CD14-positive monocyte (primary cell): ENCODE results near the gene TSHZ2. TPM values are rescaled to one million over a fixed set of nuclear protein-coding genes. Genes with fewer than 3 reads are reported as not detected.

ENCODE experiments used
- DNase-seq, 3 donors: peaks; one replicate each; pipeline ENCODE4 v3.0.0-alpha.2; 2011 to 2022
- H2AFZ ChIP-seq: 2 replicates; pipeline ENCODE4 v1.6.0; 2012; ENCODE audit warnings: mild to moderate bottlenecking, low read depth, low read length, inconsistent platforms; ENCODE audit not compliant: insufficient read depth, poor library complexity, severe bottlenecking
- H3K27ac ChIP-seq, 2 donors: 1 replicate in 1 of 2; 2 replicates in 1 of 2; pipeline ENCODE4 v1.5.1; 2012 to 2013; ENCODE audit warnings: low read length in 2 of 2, control low read depth in 1 of 2, inconsistent platforms in 1 of 2, low read depth in 1 of 2, mild to moderate bottlenecking in 1 of 2
- H3K27me3 ChIP-seq, 2 donors: one replicate each; pipeline versions ENCODE4 v1.6.0 to v1.6.1; 2011 to 2013; ENCODE audit warnings: low read length in 2 of 2; ENCODE audit not compliant: control insufficient read depth in 2 of 2, insufficient read depth in 2 of 2
- H3K36me3 ChIP-seq, 2 donors: replicated peaks in 1 of 2; 1 replicate in 1 of 2; 2 replicates in 1 of 2; pipeline versions ENCODE4 v1.5.1 to v1.6.1; 2012 to 2013; ENCODE audit warnings: low read length in 2 of 2, control low read depth in 1 of 2, inconsistent platforms in 1 of 2, mild to moderate bottlenecking in 1 of 2; ENCODE audit not compliant: insufficient read depth in 2 of 2, control insufficient read depth in 1 of 2
- H3K4me1 ChIP-seq, 2 donors: 1 replicate in 1 of 2; 2 replicates in 1 of 2; pipeline versions ENCODE4 v1.5.1 to v1.6.1; 2012 to 2013; ENCODE audit warnings: low read length in 2 of 2, control low read depth in 1 of 2, inconsistent platforms in 1 of 2, mild to moderate bottlenecking in 1 of 2, moderate library complexity in 1 of 2; ENCODE audit not compliant: insufficient read depth in 2 of 2, control insufficient read depth in 1 of 2
- H3K4me2 ChIP-seq: replicated peaks from 2 replicates; pipeline ENCODE3; 2012; ENCODE audit warnings: low read length, moderate library complexity, mild to moderate bottlenecking; ENCODE audit not compliant: poor library complexity, severe bottlenecking; ENCODE audit errors: extremely low read depth
- H3K4me3 ChIP-seq, 3 experiments: fragments of 200-600 bp in 1 of 3; sonication (generic) in 1 of 3; replicated peaks in 1 of 3; 1 replicate in 2 of 3; 2 replicates in 1 of 3; pipeline ENCODE4 v1.5.1; 2011 to 2013; ENCODE audit warnings: low read length in 3 of 3, mild to moderate bottlenecking in 3 of 3, control low read depth in 2 of 3, low read depth in 2 of 3, inconsistent platforms in 1 of 3, moderate library complexity in 1 of 3
- H3K79me2 ChIP-seq: 2 replicates; pipeline ENCODE4 v1.6.0; 2012; ENCODE audit warnings: mild to moderate bottlenecking, control low read depth, inconsistent platforms, low read length, moderate library complexity; ENCODE audit not compliant: insufficient read depth
- H3K9ac ChIP-seq: 2 replicates; pipeline ENCODE4 v1.6.0; 2017; ENCODE audit warnings: low read length, mild to moderate bottlenecking; ENCODE audit not compliant: insufficient read depth, poor library complexity, severe bottlenecking
- H3K9me3 ChIP-seq, 2 donors: replicated peaks in 1 of 2; 1 replicate in 1 of 2; 2 replicates in 1 of 2; pipeline versions ENCODE4 v1.5.1 to v1.6.1; 2012 to 2013; ENCODE audit warnings: low read length in 2 of 2, control low read depth in 1 of 2; ENCODE audit not compliant: control insufficient read depth in 1 of 2, insufficient read depth in 1 of 2
- H4K20me1 ChIP-seq: 2 replicates; pipeline ENCODE4 v1.6.0; 2012; ENCODE audit warnings: mild to moderate bottlenecking, low read length, control low read depth, moderate library complexity; ENCODE audit not compliant: insufficient read depth
- H3K27ac Mint-ChIP-seq, 7 donors: one replicate each; pipeline ENCODE4 v1.8.0; 2020; ENCODE audit warnings: mild to moderate bottlenecking in 7 of 7, mixed read lengths in 7 of 7, moderate library complexity in 6 of 7, inconsistent platforms in 2 of 7
- H3K27me3 Mint-ChIP-seq, 3 donors: one replicate each; pipeline ENCODE4 v1.8.0; 2021 to 2022; ENCODE audit warnings: low read depth in 3 of 3, mild to moderate bottlenecking in 3 of 3, mixed read lengths in 3 of 3, moderate library complexity in 3 of 3, inconsistent platforms in 1 of 3
- H3K36me3 Mint-ChIP-seq, 2 donors: one replicate each; pipeline ENCODE4 v1.8.0; 2020; ENCODE audit warnings: mixed read lengths in 2 of 2, inconsistent platforms in 1 of 2, mild to moderate bottlenecking in 1 of 2
- H3K4me1 Mint-ChIP-seq: one replicate; pipeline ENCODE4 v1.8.0; 2020; ENCODE audit warnings: mild to moderate bottlenecking, mixed read lengths
- H3K4me3 Mint-ChIP-seq, 2 donors: one replicate each; pipeline ENCODE4 v1.8.0; 2020; ENCODE audit warnings: mild to moderate bottlenecking in 2 of 2, mixed read lengths in 2 of 2, moderate library complexity in 1 of 2
- H3K9me3 Mint-ChIP-seq, 7 donors: one replicate each; pipeline ENCODE4 v1.8.0; 2020 to 2022; ENCODE audit warnings: mixed read lengths in 7 of 7, mild to moderate bottlenecking in 6 of 7, moderate library complexity in 6 of 7, inconsistent platforms in 2 of 7
- CTCF ChIP-seq: fragments of 200-600 bp; IDR thresholded peaks from one replicate; pipeline ENCODE4 v1.8.0; 2022; ENCODE audit warnings: antibody characterized with exemption, mild to moderate bottlenecking
- WGBS: methylation state at CpG from one replicate; pipeline ENCODE4 v1.1.5; 2013; ENCODE audit warnings: missing lambda C conversion rate; ENCODE audit not compliant: insufficient coverage; 5-methylcytosine and 5-hydroxymethylcytosine counted together
- intact Hi-C, 2 donors: fragments of 100-400 bp; cut with micrococcal nuclease; formaldehyde crosslinking; loops; one replicate each; pipeline versions ENCODE4 v1.15.0 to v1.15.1; 2023
- polyA plus RNA-seq, 3 donors: library from polyadenylated mRNA; depleted of rRNA in 1 of 3; unstranded in 2 of 3; stranded (reverse) in 1 of 3; fragments of 300-500 nt in 2 of 3; fragments of >200 nt in 1 of 3; fragmentation: Illumina TruSeq in 2 of 3; gene quantifications; 1 replicate in 2 of 3; 2 replicates in 1 of 3; pipeline ENCODE4 v1.2.3, GENCODE V29; 2012 to 2021

The TSHZ2 gene
- polyA plus RNA-seq, 3 donors = not detected

DNA sequence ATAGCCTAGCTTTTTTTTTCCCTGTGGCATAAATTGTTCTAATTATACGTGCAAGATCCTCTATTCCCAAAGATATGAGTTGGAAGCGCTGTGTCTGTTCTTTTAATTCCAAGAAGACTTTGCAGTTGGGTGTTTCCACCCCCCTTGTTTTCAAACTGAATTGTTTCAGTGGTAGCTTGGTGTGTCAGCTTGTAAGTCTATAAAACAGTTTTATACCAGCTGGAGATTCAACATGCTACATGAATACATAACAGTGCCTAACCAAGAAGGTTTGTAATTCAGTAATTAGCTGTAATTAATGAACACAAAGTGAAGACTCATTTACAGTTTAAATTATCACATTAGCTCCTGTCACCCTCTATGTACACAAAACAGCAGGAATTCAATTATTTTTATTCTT lies 467.5 kb downstream of the TSHZ2 start:
- Histone ChIP-seq H3K4me1 (no peaks in the 10 kb centered on the region), H4K20me1 (no peaks in the 10 kb centered on the region), H3K9ac (no peak overlapping the region), H2AFZ (no peak overlapping the region), H3K4me3 (no peak overlapping the region), H3K4me2 (no peak overlapping the region), H3K27ac (no peak overlapping the region), H3K9me3 (peaks cover 0 to 8% of the 10 kb centered on the region in 2 donors), H3K27me3 (no peaks in the 10 kb centered on the region), H3K79me2 (no peaks in the 10 kb centered on the region), H3K36me3 (no peaks in the 10 kb centered on the region)
- no peak for DNase-seq
- Mint-ChIP-seq H3K36me3 (peaks cover 0 to 2% of the 10 kb centered on the region in 2 donors), H3K4me1 (no peaks in the 10 kb centered on the region), H3K4me3 (no peak overlapping the region), H3K27ac (no peak overlapping the region), H3K9me3 (peaks cover 0 to 11% (median 4%) of the 10 kb centered on the region in 7 donors), H3K27me3 (peaks cover 0 to 5% (median 3%) of the 10 kb centered on the region in 3 donors)
- no CpG with 5 or more reads among the region's 2 CpGs for WGBS
- intact Hi-C loops = no loop called here
- TF ChIP-seq CTCF = no peak

DNA sequence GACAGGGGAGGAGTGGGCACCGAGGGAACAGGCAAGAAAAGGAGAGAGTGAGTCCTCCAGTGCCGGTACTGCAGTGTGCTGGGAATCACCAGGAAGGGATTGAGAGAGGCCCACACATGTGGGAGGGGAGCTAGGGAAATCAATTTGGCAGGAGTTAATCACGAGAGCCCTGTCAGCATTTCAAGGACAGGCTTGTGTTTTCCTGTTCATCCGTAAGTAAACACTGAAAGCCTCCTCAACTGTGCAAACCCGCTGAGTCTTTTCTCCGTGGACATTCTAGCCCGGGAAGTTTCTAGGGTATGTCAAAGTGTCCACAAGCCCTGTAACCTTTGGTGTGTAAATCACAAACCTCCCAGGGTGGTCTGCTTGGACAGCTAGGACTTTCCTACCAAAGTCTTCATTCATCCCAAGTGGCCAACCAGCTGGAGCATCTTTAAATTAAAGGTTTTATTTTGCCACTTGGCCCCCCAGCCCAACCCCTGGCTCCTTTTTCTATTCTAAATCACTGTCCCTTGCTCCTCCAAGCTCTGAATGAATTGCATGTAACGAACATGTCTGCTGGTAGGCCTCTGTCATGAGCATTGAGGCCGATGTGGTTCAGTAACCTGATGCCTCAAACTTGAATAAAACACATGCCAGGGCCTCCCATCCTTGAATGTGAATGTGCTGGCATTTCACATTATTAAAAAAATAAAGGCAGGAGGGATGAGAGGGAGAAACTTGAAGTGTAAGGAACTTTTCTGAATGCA lies 472.4 kb downstream of the TSHZ2 start:
- Mint-ChIP-seq H3K27ac (peak overlapping the region in 1 of 7 donors; percentile 13), H3K36me3 (no peaks in the 10 kb centered on the region), H3K9me3 (peaks cover 7 to 36% (median 28%) of the 10 kb centered on the region in 7 donors), H3K4me3 (no peak overlapping the region), H3K4me1 (peaks cover 19% of the 10 kb centered on the region), H3K27me3 (peaks cover 0 to 2% (median 2%) of the 10 kb centered on the region in 3 donors)
- H3K27me3 ChIP-seq = no peaks in the 10 kb centered on the region
- H3K4me2 ChIP-seq = no peak overlapping the region
- 83% methylated on average over 7 of the region's 9 CpGs for WGBS
- no peak overlapping the region for H3K27ac ChIP-seq
- no peak for DNase-seq
- H3K4me1 ChIP-seq = peaks cover 10 to 15% of the 10 kb centered on the region in 2 donors
- no peak overlapping the region for H3K9ac ChIP-seq
- peaks cover 16 to 22% of the 10 kb centered on the region in 2 donors for H3K9me3 ChIP-seq
- no peaks in the 10 kb centered on the region for H3K36me3 ChIP-seq
- no peaks in the 10 kb centered on the region for H3K79me2 ChIP-seq
- TF ChIP-seq CTCF = no peak
- H4K20me1 ChIP-seq = no peaks in the 10 kb centered on the region
- no peak overlapping the region for H3K4me3 ChIP-seq
- H2AFZ ChIP-seq = no peak overlapping the region
- intact Hi-C loops = no loop called here
